PFSK-1 (cell line): ENCODE results near the gene UCKL1.

Experiments used
- FOXP2 ChIP-seq: optimal IDR thresholded peaks from 2 replicates; pipeline ENCODE3; 2011; ENCODE audit warnings: borderline replicate concordance, control low read depth, inconsistent platforms; ENCODE audit not compliant: insufficient read depth; ENCODE audit errors: extremely low read length, extremely low read depth
- POLR2AphosphoS5 ChIP-seq: IDR thresholded peaks from 2 replicates; pipeline ENCODE4 v1.6.1; 2012; ENCODE audit warnings: low read depth, mild to moderate bottlenecking, control low read depth, low read length, moderate library complexity
- SIN3A ChIP-seq: IDR thresholded peaks from 2 replicates; pipeline ENCODE4 v1.6.1; 2012; ENCODE audit warnings: mild to moderate bottlenecking, low read length, moderate library complexity, borderline replicate concordance; ENCODE audit not compliant: insufficient read depth
- TAF1 ChIP-seq: IDR thresholded peaks from 2 replicates; pipeline ENCODE4 v1.6.1; 2012; ENCODE audit warnings: low read length, control low read depth, borderline replicate concordance; ENCODE audit not compliant: insufficient read depth
- TF ChIP-seq, protein P1 (sequence below), 2 experiments: IDR thresholded peaks; 2 replicates each; pipeline versions ENCODE4 v1.6.1 to v1.8.0; 2011 to 2012; ENCODE audit warnings: low read depth in 2 of 2, low read length in 2 of 2, control low read depth in 1 of 2, inconsistent platforms in 1 of 2, mild to moderate bottlenecking in 1 of 2, moderate library complexity in 1 of 2; ENCODE audit not compliant: insufficient read depth in 1 of 2

UCKL1 gene

DNA sequence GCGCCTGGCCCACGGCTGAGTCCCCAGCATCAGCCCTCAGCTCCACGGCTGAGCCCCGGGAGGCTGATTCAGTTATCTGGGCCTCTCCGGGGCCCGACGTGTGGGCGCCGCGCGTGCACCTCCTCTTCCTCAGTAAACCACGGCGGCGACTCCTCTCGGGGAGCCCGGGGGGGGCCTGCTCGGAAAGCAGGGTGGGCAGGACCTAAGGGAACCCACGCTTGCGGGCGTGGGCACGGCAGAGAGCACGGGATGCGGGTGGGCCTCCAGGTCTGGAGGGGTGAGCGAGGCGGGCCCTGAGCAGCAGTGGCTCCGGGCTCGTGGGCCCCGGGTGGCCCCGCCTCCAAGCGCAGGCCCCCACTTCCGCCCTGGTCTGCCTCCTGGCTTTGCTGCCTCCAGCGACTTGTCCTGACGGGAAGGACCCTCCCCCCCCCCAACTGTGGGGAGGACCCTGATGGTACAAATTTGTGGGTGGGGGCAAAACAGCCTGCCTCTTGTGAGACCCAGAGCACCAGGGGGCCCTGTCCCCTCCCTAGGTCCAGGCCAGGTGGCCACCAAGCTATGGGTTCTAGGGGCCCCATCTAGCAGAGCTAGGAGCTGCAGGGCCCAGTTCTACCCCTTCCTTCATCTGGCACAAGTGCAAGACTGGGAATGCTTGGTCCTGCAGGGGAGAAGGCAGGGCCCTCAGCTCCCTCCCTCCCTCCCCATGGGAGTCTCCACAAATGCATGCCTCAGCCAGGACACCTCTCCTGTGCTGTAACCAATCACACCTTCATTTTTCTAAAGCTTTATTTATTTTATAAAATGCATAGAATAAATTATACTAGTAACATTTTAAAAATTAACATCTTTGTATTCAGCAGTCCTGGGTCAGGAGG is 16.9 kb downstream of the UCKL1 start:
- no peak for TF ChIP-seq TAF1
- TF ChIP-seq, protein P1, sequence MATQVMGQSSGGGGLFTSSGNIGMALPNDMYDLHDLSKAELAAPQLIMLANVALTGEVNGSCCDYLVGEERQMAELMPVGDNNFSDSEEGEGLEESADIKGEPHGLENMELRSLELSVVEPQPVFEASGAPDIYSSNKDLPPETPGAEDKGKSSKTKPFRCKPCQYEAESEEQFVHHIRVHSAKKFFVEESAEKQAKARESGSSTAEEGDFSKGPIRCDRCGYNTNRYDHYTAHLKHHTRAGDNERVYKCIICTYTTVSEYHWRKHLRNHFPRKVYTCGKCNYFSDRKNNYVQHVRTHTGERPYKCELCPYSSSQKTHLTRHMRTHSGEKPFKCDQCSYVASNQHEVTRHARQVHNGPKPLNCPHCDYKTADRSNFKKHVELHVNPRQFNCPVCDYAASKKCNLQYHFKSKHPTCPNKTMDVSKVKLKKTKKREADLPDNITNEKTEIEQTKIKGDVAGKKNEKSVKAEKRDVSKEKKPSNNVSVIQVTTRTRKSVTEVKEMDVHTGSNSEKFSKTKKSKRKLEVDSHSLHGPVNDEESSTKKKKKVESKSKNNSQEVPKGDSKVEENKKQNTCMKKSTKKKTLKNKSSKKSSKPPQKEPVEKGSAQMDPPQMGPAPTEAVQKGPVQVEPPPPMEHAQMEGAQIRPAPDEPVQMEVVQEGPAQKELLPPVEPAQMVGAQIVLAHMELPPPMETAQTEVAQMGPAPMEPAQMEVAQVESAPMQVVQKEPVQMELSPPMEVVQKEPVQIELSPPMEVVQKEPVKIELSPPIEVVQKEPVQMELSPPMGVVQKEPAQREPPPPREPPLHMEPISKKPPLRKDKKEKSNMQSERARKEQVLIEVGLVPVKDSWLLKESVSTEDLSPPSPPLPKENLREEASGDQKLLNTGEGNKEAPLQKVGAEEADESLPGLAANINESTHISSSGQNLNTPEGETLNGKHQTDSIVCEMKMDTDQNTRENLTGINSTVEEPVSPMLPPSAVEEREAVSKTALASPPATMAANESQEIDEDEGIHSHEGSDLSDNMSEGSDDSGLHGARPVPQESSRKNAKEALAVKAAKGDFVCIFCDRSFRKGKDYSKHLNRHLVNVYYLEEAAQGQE (IDR thresholded peaks at IDR 0.05; ENCODE audit: insufficient read depth in 1 of 2, low read depth in 2 of 2, low read length in 2 of 2) = no peak
- no peak for TF ChIP-seq SIN3A
- no peak for TF ChIP-seq POLR2AphosphoS5
- no peak for TF ChIP-seq FOXP2

DNA sequence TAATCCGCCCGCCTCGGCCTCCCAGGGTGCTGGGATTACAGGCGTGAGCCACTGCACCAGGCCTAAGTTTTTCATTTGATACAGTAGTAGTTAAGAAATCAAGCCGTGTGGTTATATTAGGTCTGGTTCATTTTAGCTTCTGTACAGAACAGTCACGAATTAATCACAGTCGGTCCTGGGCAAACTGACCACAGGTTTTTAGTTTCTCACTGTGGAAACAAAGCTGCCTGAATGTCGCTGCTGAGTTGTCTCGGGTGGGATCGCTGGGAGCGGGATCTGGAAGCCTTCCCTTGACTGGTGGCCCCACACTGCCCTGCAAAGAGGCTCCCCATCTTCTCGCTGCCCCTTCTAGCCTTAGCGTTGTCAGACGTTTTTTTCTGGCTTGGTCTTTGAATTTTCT is 18.6 kb downstream of the UCKL1 start:
- TF ChIP-seq POLR2AphosphoS5 = peak; percentile 25; the same call in 1 of the 2 replicates
- TF ChIP-seq, protein P1 (IDR thresholded peaks at IDR 0.05; ENCODE audit: insufficient read depth in 1 of 2, low read depth in 2 of 2, low read length in 2 of 2) = no peak
- TF ChIP-seq SIN3A = no peak

DNA sequence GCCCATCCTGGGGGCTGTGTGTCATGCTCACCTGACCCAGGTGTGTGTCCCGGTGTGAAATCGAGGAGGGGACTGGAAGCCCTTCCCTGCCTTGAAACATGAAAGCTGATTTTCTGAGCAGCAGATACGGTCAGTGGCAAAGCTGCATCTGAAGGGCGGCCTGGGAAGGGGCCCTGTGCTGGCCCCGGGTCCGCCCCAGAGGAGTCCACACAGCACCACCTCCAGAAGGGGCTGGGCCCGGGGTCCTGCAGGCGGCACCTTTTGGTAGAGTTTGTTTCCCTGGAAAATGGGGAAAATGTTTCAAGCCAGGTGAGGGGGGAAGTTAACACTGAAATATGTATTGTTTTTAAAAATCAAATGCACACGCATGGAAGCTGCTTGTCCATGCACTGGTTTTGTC is 20.8 kb downstream of the UCKL1 start:
- TF ChIP-seq SIN3A = no peak
- TF ChIP-seq, protein P1 (IDR thresholded peaks at IDR 0.05; ENCODE audit: insufficient read depth in 1 of 2, low read depth in 2 of 2, low read length in 2 of 2) = no peak
- TF ChIP-seq TAF1 = no peak
- TF ChIP-seq POLR2AphosphoS5 = no peak
- no peak for TF ChIP-seq FOXP2

DNA sequence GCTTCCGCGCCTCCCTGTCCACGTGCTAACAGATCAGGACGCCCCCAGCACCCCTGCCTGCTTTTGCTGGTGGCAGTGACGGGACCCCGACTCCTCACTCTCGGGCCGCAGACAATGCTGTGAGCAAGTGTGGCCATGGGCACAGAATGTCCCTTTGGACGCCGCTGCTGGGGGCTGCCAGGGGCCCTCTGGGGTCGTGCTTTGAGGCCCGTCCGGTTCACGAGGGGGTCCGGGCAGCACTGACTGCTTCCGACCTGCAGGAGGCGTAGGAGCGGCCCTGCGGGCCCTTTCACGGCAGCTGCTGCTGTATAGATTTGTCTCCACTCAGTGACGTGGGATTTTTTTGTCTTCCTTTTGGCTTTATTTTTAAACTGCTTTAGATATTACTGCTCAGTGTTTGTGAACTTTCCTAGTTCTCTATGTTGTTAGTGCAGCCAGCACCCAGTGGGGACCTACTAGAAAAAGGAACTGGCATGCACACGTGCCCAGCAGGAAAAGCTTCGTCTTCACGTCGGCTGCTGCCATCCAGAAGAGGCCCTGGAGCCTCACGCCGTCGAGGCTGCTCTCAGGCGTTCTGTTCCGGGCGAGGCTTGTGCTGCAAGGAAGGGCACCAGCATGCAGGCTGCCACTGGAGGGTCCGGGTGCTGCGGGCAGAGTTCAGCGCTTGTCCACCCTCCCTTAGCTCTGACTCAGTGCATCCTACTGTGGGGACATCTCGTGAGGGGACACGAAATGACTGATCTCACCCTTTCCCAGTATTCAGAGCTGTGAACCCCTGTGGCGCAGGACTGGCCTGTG is 21.7 kb downstream of the UCKL1 start:
- no peak for TF ChIP-seq FOXP2
- TF ChIP-seq TAF1 = no peak
- TF ChIP-seq SIN3A = no peak
- TF ChIP-seq, protein P1 (IDR thresholded peaks at IDR 0.05; ENCODE audit: insufficient read depth in 1 of 2, low read depth in 2 of 2, low read length in 2 of 2) = no peak
- TF ChIP-seq POLR2AphosphoS5 = no peak
